ENCODE results near the gene HHATL. TPM values are rescaled to one million over a fixed set of nuclear protein-coding genes. Genes with fewer than 3 reads are reported as not detected.

The HHATL gene
- total RNA-seq, 1 experiment from 2014 or later = not detected

GRCh38 chr3:42730294-42730693, 27.7 kb upstream of the HHATL start:
- ChIA-PET CTCF (no interaction called here), POLR2A (no interaction called here)
- Histone ChIP-seq H3K9me3 (ENCODE audit: control insufficient read depth, insufficient read depth, low read depth, low read length) (no peaks in the 10 kb centered on the region), H3K4me1 (ENCODE audit: control insufficient read depth, insufficient read depth, low read length) (no peaks in the 10 kb centered on the region), H3K4me3 (ENCODE audit: low read depth in 2 of 2, low read length in 2 of 2) (no peak overlapping the region), H3K27me3 (ENCODE audit: control insufficient read depth, insufficient read depth, low read length) (no peaks in the 10 kb centered on the region), H3K27ac (ENCODE audit: low read length) (no peak overlapping the region), H3K36me3 (ENCODE audit: control insufficient read depth, insufficient read depth, low read length) (no peaks in the 10 kb centered on the region)
- intact Hi-C loops (cut with micrococcal nuclease; ENCODE audit: unreplicated experiment) = no loop called here
- BruUV-seq (replicated peaks) = no TSS peak
- no peak for TF ChIP-seq POLR2AphosphoS5 (IDR thresholded peaks at IDR 0.05; ENCODE audit: low read depth, low read length)
- TF ChIP-seq TCF7L2 (IDR thresholded peaks at IDR 0.05; ENCODE audit: low read depth, low read length) = no peak
- no peak for TF ChIP-seq CTCF (IDR thresholded peaks at IDR 0.05)
- TF ChIP-seq SIN3A (IDR thresholded peaks at IDR 0.05; ENCODE audit: borderline replicate concordance, insufficient read depth, low read depth, low read length) = no peak
- TF ChIP-seq, protein P1, sequence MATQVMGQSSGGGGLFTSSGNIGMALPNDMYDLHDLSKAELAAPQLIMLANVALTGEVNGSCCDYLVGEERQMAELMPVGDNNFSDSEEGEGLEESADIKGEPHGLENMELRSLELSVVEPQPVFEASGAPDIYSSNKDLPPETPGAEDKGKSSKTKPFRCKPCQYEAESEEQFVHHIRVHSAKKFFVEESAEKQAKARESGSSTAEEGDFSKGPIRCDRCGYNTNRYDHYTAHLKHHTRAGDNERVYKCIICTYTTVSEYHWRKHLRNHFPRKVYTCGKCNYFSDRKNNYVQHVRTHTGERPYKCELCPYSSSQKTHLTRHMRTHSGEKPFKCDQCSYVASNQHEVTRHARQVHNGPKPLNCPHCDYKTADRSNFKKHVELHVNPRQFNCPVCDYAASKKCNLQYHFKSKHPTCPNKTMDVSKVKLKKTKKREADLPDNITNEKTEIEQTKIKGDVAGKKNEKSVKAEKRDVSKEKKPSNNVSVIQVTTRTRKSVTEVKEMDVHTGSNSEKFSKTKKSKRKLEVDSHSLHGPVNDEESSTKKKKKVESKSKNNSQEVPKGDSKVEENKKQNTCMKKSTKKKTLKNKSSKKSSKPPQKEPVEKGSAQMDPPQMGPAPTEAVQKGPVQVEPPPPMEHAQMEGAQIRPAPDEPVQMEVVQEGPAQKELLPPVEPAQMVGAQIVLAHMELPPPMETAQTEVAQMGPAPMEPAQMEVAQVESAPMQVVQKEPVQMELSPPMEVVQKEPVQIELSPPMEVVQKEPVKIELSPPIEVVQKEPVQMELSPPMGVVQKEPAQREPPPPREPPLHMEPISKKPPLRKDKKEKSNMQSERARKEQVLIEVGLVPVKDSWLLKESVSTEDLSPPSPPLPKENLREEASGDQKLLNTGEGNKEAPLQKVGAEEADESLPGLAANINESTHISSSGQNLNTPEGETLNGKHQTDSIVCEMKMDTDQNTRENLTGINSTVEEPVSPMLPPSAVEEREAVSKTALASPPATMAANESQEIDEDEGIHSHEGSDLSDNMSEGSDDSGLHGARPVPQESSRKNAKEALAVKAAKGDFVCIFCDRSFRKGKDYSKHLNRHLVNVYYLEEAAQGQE (IDR thresholded peaks at IDR 0.05; ENCODE audit: insufficient read depth in 1 of 2, low read depth in 2 of 2, low read length in 1 of 2) = no peak
- DNase-seq (ENCODE audit: low read depth, low spot score) = no peak
- no peak for ATAC-seq
- in situ Hi-C loops (cut with HindIII; ENCODE audit: low pct_unique_long_range_greater_than_20kb, low sequenced_read_pairs) = no loop called here

DNA sequence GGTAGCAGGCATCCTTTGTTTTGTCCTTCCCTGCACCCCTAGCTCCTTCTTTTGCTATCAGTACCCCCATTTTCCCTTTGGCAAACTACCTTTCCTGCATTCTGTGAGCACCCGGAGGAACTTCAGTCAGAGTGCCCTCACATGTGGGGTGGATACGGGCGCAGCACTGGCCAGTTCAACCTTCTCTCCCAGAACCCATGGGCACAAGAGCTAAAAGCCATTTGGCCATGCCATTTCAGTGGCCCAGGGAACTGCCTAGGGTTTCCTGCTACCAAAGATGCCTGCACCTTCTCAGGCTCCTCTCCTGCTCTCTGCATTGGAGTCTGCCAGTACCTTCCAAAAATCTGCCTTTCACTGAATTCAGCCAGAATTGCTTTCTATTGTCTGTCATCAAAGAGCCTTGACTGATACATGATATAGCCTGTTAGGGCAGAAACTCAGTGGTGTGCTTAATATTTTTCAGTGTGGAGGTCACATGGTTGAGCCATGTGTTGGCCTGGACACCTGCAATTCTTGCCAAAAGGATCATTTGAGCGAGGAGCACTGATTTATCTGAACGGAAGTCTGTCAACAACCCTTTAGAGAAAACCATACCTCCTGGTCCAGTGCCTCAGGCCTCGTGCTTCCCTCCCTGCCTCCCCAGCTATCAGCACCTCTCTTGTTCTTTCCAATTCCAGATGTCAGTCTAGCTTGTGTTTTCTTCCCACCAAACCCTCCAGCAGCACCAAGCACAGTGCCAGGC, 27.0 kb upstream of the HHATL start:
- no peak overlapping the region for H3K27ac ChIP-seq (ENCODE audit: low read length)
- ATAC-seq = no peak
- no peaks in the 10 kb centered on the region for H3K9me3 ChIP-seq (ENCODE audit: control insufficient read depth, insufficient read depth, low read depth, low read length)
- no peak for DNase-seq (ENCODE audit: low read depth, low spot score)
- intact Hi-C loops (cut with micrococcal nuclease; ENCODE audit: unreplicated experiment) = no loop called here
- H3K4me3 ChIP-seq (ENCODE audit: low read depth in 2 of 2, low read length in 2 of 2) = no peak overlapping the region
- ChIA-PET CTCF (interaction anchor here (0.7 kb wide), 1 partner anchor 29 kb away, joined by 3 read pairs; no protein-coding TSS in a partner anchor), POLR2A (no interaction called here)
- no TSS peak for BruUV-seq (replicated peaks)
- H3K27me3 ChIP-seq (ENCODE audit: control insufficient read depth, insufficient read depth, low read length) = no peaks in the 10 kb centered on the region
- TF ChIP-seq, protein P1 (IDR thresholded peaks at IDR 0.05; ENCODE audit: insufficient read depth in 1 of 2, low read depth in 2 of 2, low read length in 1 of 2) = no peak
- TF ChIP-seq TCF7L2 (IDR thresholded peaks at IDR 0.05; ENCODE audit: low read depth, low read length) = no peak
- TF ChIP-seq CTCF (IDR thresholded peaks at IDR 0.05) = no peak
- no peak for TF ChIP-seq SIN3A (IDR thresholded peaks at IDR 0.05; ENCODE audit: borderline replicate concordance, insufficient read depth, low read depth, low read length)
- TF ChIP-seq POLR2AphosphoS5 (IDR thresholded peaks at IDR 0.05; ENCODE audit: low read depth, low read length) = no peak
- H3K36me3 ChIP-seq (ENCODE audit: control insufficient read depth, insufficient read depth, low read length) = no peaks in the 10 kb centered on the region
- in situ Hi-C loops (cut with HindIII; ENCODE audit: low pct_unique_long_range_greater_than_20kb, low sequenced_read_pairs) = no loop called here
- no peaks in the 10 kb centered on the region for H3K4me1 ChIP-seq (ENCODE audit: control insufficient read depth, insufficient read depth, low read length)

All from Panc1 (cell line).